ENCODE data around the gene NRSN2.
"Not testable (repeated sequence)": the region's sequence is repeated elsewhere in the genome, so short reads cannot be mapped to it uniquely, and the experiment has no call there.

The NRSN2 gene

GRCh38 chr20:325889-326644 lies 20.8 kb upstream of the NRSN2 start:
- DNase-seq: peak; percentile 54

GRCh38 chr20:326645-327185 lies 20.2 kb upstream of the NRSN2 start:
- peak; percentile 15 for DNase-seq

GRCh38 chr20:327186-328026 lies 19.5 kb upstream of the NRSN2 start:
- DNase-seq: peak; percentile 54

DNA sequence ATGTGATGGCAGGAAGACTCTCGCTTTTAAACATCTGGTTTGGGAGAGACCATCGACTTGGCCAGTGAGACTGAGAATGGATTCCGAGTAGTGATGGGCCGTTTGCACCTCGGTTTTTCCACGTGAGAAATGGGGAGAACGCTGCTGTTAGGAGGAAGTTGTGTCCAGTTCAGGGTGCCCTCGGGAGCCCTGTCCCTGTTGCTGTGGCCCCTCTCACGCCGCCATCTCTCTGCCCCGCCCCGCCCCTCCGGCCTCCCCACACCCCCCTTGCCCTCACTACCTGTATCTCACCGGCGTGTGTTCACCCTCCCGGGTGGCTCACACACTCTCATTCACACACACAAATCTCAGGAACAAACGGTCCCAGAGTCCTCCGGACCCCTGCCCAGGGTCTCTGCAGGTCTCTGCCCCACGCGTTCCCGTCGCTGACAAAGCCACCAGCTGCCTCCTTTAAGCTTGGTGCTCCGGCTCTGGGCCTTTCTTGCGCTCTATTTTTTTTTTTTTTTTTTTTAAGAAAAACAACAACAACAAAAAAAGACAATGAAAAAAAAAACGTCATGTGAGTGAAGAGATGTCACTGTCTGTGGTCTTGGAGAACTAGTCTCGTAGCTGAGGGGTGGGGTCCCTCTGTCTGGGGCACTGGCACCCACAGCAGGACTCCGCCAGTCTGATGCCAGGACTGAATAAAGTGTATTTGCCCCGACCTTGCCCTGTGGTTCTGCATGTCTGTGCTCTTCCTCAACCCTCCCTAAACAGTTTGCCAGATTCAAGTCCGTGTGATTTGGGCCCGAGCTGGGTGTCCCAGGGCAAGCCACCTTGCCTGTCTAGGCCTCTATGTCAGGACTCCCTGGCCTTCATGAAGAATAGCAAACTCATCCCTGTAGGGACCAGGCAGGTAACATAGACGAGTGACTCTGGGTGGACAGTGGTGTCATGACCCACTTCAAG lies 18.6 kb upstream of the NRSN2 start:
- no peak for DNase-seq

- no peak for DNase-seq
Observed at GRCh38 chr20:328975-329695, 17.8 kb upstream of the NRSN2 start.

GRCh38 chr20:329851-330232 lies 17.1 kb upstream of the NRSN2 start:
- no peak for DNase-seq

- peak; percentile 67 for DNase-seq
Observed at GRCh38 chr20:330233-331149, 16.4 kb upstream of the NRSN2 start.

GRCh38 chr20:334578-334977 lies 12.3 kb upstream of the NRSN2 start:
- DNase-seq: no peak

DNA sequence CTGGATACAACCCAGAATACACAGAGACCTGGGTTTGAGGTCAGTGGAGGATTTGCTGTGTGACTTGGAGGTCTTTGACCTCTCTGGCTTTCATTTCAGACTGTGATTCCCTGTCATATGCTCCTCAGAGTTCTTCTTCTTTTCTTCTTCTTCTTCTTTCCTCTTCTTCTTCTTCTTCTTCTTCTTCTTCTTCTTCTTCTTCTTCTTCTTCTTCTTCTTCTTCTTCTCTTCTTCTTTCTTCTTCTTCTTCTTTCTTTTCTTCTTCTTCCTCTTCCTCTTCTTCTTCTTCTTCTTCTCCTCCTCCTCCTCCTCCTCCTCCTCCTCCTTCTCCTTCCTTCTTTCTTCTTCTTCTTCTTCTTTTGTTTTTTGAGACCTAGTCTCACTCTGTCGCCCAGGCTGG lies 10.9 kb upstream of the NRSN2 start:
- DNase-seq: not testable (repeated sequence)

GRCh38 chr20:341682-342081 lies 5.2 kb upstream of the NRSN2 start:
- DNase-seq: peak; percentile 52

DNA sequence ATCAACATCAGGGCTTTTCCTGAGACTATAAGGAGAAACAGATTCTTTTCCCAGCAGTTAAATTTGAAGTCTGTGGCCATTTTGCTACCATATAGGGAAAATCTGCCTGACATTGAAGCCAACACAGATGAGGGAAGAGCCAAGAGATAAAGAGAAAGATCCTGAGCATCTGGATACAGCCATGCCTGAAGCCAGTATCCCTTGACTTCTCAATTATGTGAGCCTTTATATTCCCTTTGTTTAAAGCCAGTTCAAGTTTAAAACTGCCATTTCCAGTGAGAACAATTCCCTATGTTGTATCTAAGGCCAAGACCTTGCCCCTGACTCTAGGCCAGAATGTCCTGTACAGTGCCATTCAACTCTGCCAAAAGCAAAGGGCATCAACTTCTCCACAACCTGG lies 3.8 kb upstream of the NRSN2 start:
- no peak for DNase-seq

- DNase-seq: no peak
Observed at GRCh38 chr20:346033-346639, 775 bp upstream of the NRSN2 start.

DNA sequence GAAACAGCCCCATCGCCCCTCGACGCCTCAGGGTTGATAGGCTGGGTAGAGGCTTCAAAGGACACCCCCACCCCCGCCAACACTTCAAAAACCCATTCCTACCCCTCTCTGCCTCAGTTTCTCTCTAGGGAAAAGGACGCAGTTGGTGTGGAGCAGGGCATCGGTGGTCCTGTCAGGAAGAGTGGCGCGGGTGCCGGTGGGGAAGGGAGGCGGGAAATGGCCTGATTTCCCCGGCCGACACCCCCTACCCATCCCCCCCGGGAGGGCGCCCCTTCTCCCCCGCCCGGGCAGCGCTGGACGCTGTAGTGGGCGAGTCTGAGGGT lies 367 bp downstream of the NRSN2 start:
- DNase-seq: no peak

GRCh38 chr20:347640-348484 lies 951 bp downstream of the NRSN2 start:
- peak; percentile 64 for DNase-seq

DNA sequence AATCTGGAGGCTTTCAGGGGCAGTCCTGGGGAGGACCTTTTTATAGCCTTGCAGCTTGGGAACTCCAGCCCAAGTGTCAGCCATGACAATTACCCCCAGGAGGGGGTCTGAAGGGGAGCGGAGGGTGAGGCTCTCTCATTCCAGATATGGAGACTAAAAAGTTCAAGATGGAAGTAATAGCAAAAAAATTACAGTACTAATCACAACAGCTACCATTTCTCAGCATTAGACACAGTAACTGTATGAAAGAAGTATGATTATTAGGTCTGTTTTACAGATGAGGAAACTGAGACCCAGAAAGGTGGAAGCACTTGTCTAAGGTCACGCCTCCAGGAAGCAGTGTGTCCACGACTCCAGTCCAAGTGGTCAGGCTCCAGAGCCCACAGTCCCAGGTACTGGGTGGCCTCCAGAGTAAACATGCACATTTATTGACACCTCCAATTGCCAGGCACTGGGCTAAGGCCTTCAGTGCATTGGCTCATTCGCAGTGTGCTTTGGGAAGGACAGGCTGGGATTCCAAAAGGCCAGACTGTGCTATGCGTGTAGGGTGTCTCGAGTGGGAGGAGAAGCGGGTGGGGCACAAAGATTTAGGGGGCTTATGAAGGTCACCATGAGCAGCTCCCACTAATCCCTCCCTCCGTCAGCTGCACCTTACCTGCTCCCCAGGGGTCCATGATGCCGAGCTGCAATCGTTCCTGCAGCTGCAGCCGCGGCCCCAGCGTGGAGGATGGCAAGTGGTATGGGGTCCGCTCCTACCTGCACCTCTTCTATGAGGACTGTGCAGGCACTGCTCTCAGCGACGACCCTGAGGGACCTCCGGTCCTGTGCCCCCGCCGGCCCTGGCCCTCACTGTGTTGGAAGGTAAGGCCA lies 2.3 kb downstream of the NRSN2 start:
- no peak for DNase-seq

- no peak for DNase-seq
Observed at GRCh38 chr20:353166-353565, 6.3 kb downstream of the NRSN2 start.

- peak; percentile 82 for DNase-seq
Observed at GRCh38 chr20:354298-354977, 7.5 kb downstream of the NRSN2 start.

DNA sequence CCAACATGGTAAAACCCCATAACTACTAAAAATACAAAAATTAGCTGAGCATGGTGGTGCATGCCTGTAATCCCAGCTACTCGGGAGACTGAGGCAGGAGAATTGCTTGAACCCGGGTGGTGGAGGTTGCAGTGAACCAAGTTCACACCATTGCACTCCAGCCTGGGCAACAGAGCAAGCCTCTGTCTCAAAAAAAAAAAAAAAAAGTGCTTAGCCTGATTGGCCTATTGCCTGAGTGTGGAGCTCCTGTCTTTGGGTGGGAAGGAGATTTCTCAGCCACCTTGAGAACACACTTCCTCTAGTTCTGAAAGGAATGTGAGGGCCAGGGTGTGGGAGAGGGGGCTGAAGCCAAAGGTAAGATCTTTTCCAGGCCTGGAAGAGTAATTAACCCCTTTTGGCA lies 9.2 kb downstream of the NRSN2 start:
- DNase-seq: not testable (repeated sequence)
